Measurements from ENCODE around the gene MXD3.

DNA sequence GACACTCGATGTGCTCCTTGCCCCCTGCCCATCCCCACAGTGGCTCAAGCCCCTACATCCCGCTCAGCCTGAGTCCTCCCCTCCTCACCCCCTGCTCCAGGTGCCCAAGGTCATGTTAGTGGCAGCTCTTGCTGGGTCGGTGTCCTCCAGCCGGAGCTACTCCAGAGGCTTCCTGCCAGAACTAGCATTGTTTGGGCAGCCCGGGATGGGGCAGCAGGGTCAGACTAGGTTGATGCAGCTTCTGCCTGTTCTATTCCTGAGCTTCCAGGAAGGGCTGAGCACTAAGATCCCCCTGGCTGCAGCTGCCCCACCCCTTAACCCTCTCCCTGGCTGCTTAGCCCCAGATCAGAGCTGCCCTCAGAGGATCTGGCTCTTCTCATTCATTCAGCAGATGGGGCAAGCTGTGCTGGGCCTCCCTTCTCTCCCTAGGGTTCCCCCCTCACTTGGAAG is 46.7 kb upstream of the MXD3 start:
- TF ChIP-seq, protein P1, sequence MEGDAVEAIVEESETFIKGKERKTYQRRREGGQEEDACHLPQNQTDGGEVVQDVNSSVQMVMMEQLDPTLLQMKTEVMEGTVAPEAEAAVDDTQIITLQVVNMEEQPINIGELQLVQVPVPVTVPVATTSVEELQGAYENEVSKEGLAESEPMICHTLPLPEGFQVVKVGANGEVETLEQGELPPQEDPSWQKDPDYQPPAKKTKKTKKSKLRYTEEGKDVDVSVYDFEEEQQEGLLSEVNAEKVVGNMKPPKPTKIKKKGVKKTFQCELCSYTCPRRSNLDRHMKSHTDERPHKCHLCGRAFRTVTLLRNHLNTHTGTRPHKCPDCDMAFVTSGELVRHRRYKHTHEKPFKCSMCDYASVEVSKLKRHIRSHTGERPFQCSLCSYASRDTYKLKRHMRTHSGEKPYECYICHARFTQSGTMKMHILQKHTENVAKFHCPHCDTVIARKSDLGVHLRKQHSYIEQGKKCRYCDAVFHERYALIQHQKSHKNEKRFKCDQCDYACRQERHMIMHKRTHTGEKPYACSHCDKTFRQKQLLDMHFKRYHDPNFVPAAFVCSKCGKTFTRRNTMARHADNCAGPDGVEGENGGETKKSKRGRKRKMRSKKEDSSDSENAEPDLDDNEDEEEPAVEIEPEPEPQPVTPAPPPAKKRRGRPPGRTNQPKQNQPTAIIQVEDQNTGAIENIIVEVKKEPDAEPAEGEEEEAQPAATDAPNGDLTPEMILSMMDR (IDR thresholded peaks at IDR 0.05 in 4 of 5, conservative IDR thresholded peaks at IDR 0.05 in 1 of 5) = no peak
- no peak for TF ChIP-seq POLR2A (IDR thresholded peaks at IDR 0.05)

Data from gastrocnemius medialis (tissue), 4 donors.